Mesothelial cell of epicardium (in vitro differentiated cells): ENCODE measurements around the gene HSD17B13. TPM values are rescaled to one million over a fixed set of nuclear protein-coding genes. Genes with fewer than 3 reads are reported as not detected.
"Not testable (repeated sequence)": the region's sequence is repeated elsewhere in the genome, so short reads cannot be mapped to it uniquely, and the experiment has no call there.

ENCODE experiments used
- DNase-seq, 2 experiments: peaks; one replicate each; pipeline ENCODE4 v3.0.0; 2021; ENCODE audit warnings: low spot score in 2 of 2; ENCODE audit not compliant: unreplicated experiment in 2 of 2
- H3K27ac Mint-ChIP-seq: 2 replicates; pipeline ENCODE4 v1.8.0; 2021; ENCODE audit warnings: mixed read lengths
- H3K27me3 Mint-ChIP-seq: 2 replicates; pipeline ENCODE4 v1.8.0; 2021; ENCODE audit warnings: low read depth, mixed read lengths
- H3K36me3 Mint-ChIP-seq: 2 replicates; pipeline ENCODE4 v1.8.0; 2021; ENCODE audit warnings: mixed read lengths
- H3K4me1 Mint-ChIP-seq: 2 replicates; pipeline ENCODE4 v1.8.0; 2021; ENCODE audit warnings: mixed read lengths
- H3K4me3 Mint-ChIP-seq: 2 replicates; pipeline ENCODE4 v1.8.0; 2021; ENCODE audit warnings: mild to moderate bottlenecking, moderate library complexity, mixed read lengths
- H3K9me3 Mint-ChIP-seq: 2 replicates; pipeline ENCODE4 v1.8.0; 2021; ENCODE audit warnings: mixed read lengths
- CTCF ChIP-seq: fragments of 200-600 bp; sonication (generic); IDR thresholded peaks from one replicate; pipeline ENCODE4 v1.5.0; 2021; ENCODE audit warnings: antibody characterized with exemption; ENCODE audit not compliant: unreplicated experiment
- total RNA-seq: library from RNA; stranded (reverse); gene quantifications from 3 replicates; pipeline ENCODE4 v1.2.1, GENCODE V29; 2021

Gene HSD17B13
- total RNA-seq, 1 donor from 2014 or later = 0.20 TPM

GRCh38 chr4:87330761-87331160 lies 8.1 kb upstream of the HSD17B13 start:
- H3K27ac Mint-ChIP-seq = no peak overlapping the region
- no peak for DNase-seq
- no peaks in the 10 kb centered on the region for H3K27me3 Mint-ChIP-seq
- H3K4me1 Mint-ChIP-seq = peaks cover 12% of the 10 kb centered on the region
- no peak overlapping the region for H3K4me3 Mint-ChIP-seq
- H3K36me3 Mint-ChIP-seq = peaks cover 40% of the 10 kb centered on the region
- no peak for TF ChIP-seq CTCF
- H3K9me3 Mint-ChIP-seq = peaks cover 59% of the 10 kb centered on the region

- peaks cover 34% of the 10 kb centered on the region for H3K9me3 Mint-ChIP-seq
- no peak overlapping the region for H3K4me3 Mint-ChIP-seq
- H3K27me3 Mint-ChIP-seq = no peaks in the 10 kb centered on the region
- DNase-seq = no peak
- H3K27ac Mint-ChIP-seq = peak overlapping the region; percentile 12
- TF ChIP-seq CTCF = no peak
- peaks cover 12% of the 10 kb centered on the region for H3K4me1 Mint-ChIP-seq
- peaks cover 13% of the 10 kb centered on the region for H3K36me3 Mint-ChIP-seq
Measured at GRCh38 chr4:87327136-87327535, 4.5 kb upstream of the HSD17B13 start.

GRCh38 chr4:87326460-87326859 lies 3.8 kb upstream of the HSD17B13 start:
- peaks cover 12% of the 10 kb centered on the region for H3K4me1 Mint-ChIP-seq
- DNase-seq = no peak
- no peak for TF ChIP-seq CTCF
- H3K9me3 Mint-ChIP-seq = peaks cover 28% of the 10 kb centered on the region
- H3K36me3 Mint-ChIP-seq = peaks cover 6% of the 10 kb centered on the region
- H3K4me3 Mint-ChIP-seq = no peak overlapping the region
- no peak overlapping the region for H3K27ac Mint-ChIP-seq
- no peaks in the 10 kb centered on the region for H3K27me3 Mint-ChIP-seq

- no peaks in the 10 kb centered on the region for H3K27me3 Mint-ChIP-seq
- no peak for DNase-seq
- H3K4me3 Mint-ChIP-seq = no peak overlapping the region
- H3K9me3 Mint-ChIP-seq = no peaks in the 10 kb centered on the region
- H3K27ac Mint-ChIP-seq = no peak overlapping the region
- peaks cover 6% of the 10 kb centered on the region for H3K4me1 Mint-ChIP-seq
- H3K36me3 Mint-ChIP-seq = no peaks in the 10 kb centered on the region
- TF ChIP-seq CTCF = no peak
Measured at GRCh38 chr4:87321888-87322287, 794 bp downstream of the HSD17B13 start.

- TF ChIP-seq CTCF = no peak
- Mint-ChIP-seq H3K27ac (no peak overlapping the region), H3K36me3 (no peaks in the 10 kb centered on the region), H3K4me1 (no peaks in the 10 kb centered on the region), H3K9me3 (no peaks in the 10 kb centered on the region), H3K4me3 (no peak overlapping the region), H3K27me3 (no peaks in the 10 kb centered on the region)
- no peak for DNase-seq
Measured at GRCh38 chr4:87317527-87317926, 5.2 kb downstream of the HSD17B13 start.

- Mint-ChIP-seq H3K4me3 (no peak overlapping the region), H3K4me1 (no peaks in the 10 kb centered on the region), H3K36me3 (no peaks in the 10 kb centered on the region), H3K9me3 (no peaks in the 10 kb centered on the region), H3K27me3 (no peaks in the 10 kb centered on the region), H3K27ac (no peak overlapping the region)
- TF ChIP-seq CTCF = no peak
- no peak for DNase-seq
Measured at GRCh38 chr4:87316961-87317360, 5.7 kb downstream of the HSD17B13 start.

GRCh38 chr4:87315000-87315399 lies 7.7 kb downstream of the HSD17B13 start:
- H3K9me3 Mint-ChIP-seq, DNase-seq, H3K4me3 Mint-ChIP-seq, H3K27me3 Mint-ChIP-seq, H3K36me3 Mint-ChIP-seq, H3K4me1 Mint-ChIP-seq, H3K27ac Mint-ChIP-seq: not testable (repeated sequence)
